ENCODE data around the gene ABI3BP. TPM values are rescaled to one million over a fixed set of nuclear protein-coding genes. Genes with fewer than 3 reads are reported as not detected.

Gene ABI3BP
- polyA plus RNA-seq, 3 donors, result not detected

- Mint-ChIP-seq H3K27me3 (ENCODE audit: low read depth in 3 of 3) (peaks cover 0 to 1% (median 0%) of the 10 kb centered on the region in 3 donors), H3K4me1 (no peaks in the 10 kb centered on the region), H3K36me3 (no peaks in the 10 kb centered on the region), H3K9me3 (peaks cover 0 to 1% (median 0%) of the 10 kb centered on the region in 7 donors), H3K27ac (no peak overlapping the region), H3K4me3 (no peak overlapping the region)
- H3K9ac ChIP-seq (ENCODE audit: insufficient read depth, low read length, poor library complexity, severe bottlenecking), result no peak overlapping the region
- TF ChIP-seq CTCF (IDR thresholded peaks at IDR 0.05), result no peak
- H3K4me3 ChIP-seq (replicated peaks in 1 of 3; ENCODE audit: low read depth in 2 of 3, low read length in 3 of 3), result no peak overlapping the region
- no peak overlapping the region for H3K4me2 ChIP-seq (replicated peaks; ENCODE audit: extremely low read depth, low read length, poor library complexity, severe bottlenecking)
- DNase-seq, result no peak
- no peaks in the 10 kb centered on the region for H3K79me2 ChIP-seq (ENCODE audit: insufficient read depth, low read length)
- WGBS (ENCODE audit: insufficient coverage), result 90% methylated on average over 3 of the region's 7 CpGs
- H3K4me1 ChIP-seq (ENCODE audit: control insufficient read depth in 1 of 2, insufficient read depth in 2 of 2, low read length in 2 of 2), result no peaks in the 10 kb centered on the region
- H3K36me3 ChIP-seq (replicated peaks in 1 of 2; ENCODE audit: control insufficient read depth in 1 of 2, insufficient read depth in 2 of 2, low read length in 2 of 2), result no peaks in the 10 kb centered on the region
- no peak overlapping the region for H3K27ac ChIP-seq (ENCODE audit: low read depth in 1 of 2, low read length in 2 of 2)
- H3K27me3 ChIP-seq (ENCODE audit: control insufficient read depth in 2 of 2, insufficient read depth in 2 of 2, low read length in 2 of 2), result no peaks in the 10 kb centered on the region
- intact Hi-C loops (cut with micrococcal nuclease), result no loop called here
- H2AFZ ChIP-seq (ENCODE audit: insufficient read depth, low read depth, low read length, poor library complexity, severe bottlenecking), result no peak overlapping the region
- H3K9me3 ChIP-seq (replicated peaks in 1 of 2; ENCODE audit: control insufficient read depth in 1 of 2, insufficient read depth in 1 of 2, low read length in 2 of 2), result no peaks in the 10 kb centered on the region
- H4K20me1 ChIP-seq (ENCODE audit: insufficient read depth, low read length), result no peaks in the 10 kb centered on the region
These were observed 113.1 kb downstream of the ABI3BP start for GRCh38 chr3:100880072-100880471.

GRCh38 chr3:100879195-100879810 is 113.9 kb downstream of the ABI3BP start:
- Histone ChIP-seq H3K36me3 (replicated peaks in 1 of 2; ENCODE audit: control insufficient read depth in 1 of 2, insufficient read depth in 2 of 2, low read length in 2 of 2) (no peaks in the 10 kb centered on the region), H3K4me2 (replicated peaks; ENCODE audit: extremely low read depth, low read length, poor library complexity, severe bottlenecking) (no peak overlapping the region), H3K4me3 (replicated peaks in 1 of 3; ENCODE audit: low read depth in 2 of 3, low read length in 3 of 3) (no peak overlapping the region), H4K20me1 (ENCODE audit: insufficient read depth, low read length) (no peaks in the 10 kb centered on the region), H2AFZ (ENCODE audit: insufficient read depth, low read depth, low read length, poor library complexity, severe bottlenecking) (no peak overlapping the region), H3K27me3 (ENCODE audit: control insufficient read depth in 2 of 2, insufficient read depth in 2 of 2, low read length in 2 of 2) (no peaks in the 10 kb centered on the region), H3K4me1 (ENCODE audit: control insufficient read depth in 1 of 2, insufficient read depth in 2 of 2, low read length in 2 of 2) (no peaks in the 10 kb centered on the region), H3K9ac (ENCODE audit: insufficient read depth, low read length, poor library complexity, severe bottlenecking) (no peak overlapping the region), H3K9me3 (replicated peaks in 1 of 2; ENCODE audit: control insufficient read depth in 1 of 2, insufficient read depth in 1 of 2, low read length in 2 of 2) (no peaks in the 10 kb centered on the region), H3K79me2 (ENCODE audit: insufficient read depth, low read length) (no peaks in the 10 kb centered on the region), H3K27ac (ENCODE audit: low read depth in 1 of 2, low read length in 2 of 2) (no peak overlapping the region)
- Mint-ChIP-seq H3K27me3 (ENCODE audit: low read depth in 3 of 3) (no peaks in the 10 kb centered on the region), H3K36me3 (no peaks in the 10 kb centered on the region), H3K4me1 (no peaks in the 10 kb centered on the region), H3K4me3 (no peak overlapping the region), H3K27ac (no peak overlapping the region), H3K9me3 (peaks cover 0 to 1% (median 0%) of the 10 kb centered on the region in 7 donors)
- no CpG with 5 or more reads among the region's 4 CpGs for WGBS (ENCODE audit: insufficient coverage)
- intact Hi-C loops (cut with micrococcal nuclease), result no loop called here
- no peak for TF ChIP-seq CTCF (IDR thresholded peaks at IDR 0.05)
- no peak for DNase-seq

Measured in CD14-positive monocyte (primary cell).